ENCODE measurements around the gene SLC8A3. TPM values are rescaled to one million over a fixed set of nuclear protein-coding genes. Genes with fewer than 3 reads are reported as not detected.
A peak's percentile ranks its signal among the peaks of the same experiment; 100 is the strongest.

SLC8A3 gene
- total RNA-seq, 2 experiments from 2014 or later, result 0.08 to 0.13 TPM

DNA sequence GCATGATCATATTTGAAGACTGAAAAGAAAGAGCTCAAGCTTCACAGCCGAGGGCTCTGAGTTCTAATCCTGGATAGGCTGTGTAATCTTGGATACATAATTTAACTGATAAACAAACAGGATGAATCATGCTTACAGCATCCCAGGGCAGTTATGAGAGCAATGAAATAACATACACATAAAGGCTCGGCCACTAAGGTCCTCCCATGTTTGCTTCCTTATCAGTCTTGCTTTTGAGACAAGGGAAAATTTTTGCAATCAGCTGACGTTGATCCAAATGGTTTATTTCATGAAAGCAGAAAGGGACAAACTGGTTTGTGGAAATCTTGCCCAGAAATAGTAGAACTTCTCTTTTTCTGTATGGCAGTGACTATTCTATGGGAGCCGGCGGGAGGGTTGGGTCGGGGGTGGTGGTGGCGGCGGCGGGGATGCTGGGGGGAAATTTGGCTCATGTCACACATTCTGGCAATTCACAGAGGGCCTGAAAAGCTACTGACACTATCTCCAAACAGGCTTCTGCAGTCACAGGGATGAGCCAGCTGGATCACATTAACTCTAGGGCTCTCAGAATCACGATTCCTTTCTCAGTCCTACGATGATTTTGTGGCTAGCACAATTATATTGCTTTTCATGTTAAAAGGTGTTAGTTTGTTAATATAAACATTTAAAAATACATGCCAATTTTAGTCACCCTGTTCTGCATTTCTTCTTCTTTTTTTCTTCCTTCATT is 124.5 kb downstream of the SLC8A3 start:
- Mint-ChIP-seq H3K27me3 (peaks cover 9% of the 10 kb centered on the region), H3K4me3 (no peak overlapping the region), H3K4me1 (no peaks in the 10 kb centered on the region), H3K27ac (no peak overlapping the region), H3K36me3 (ENCODE audit: low read depth) (no peaks in the 10 kb centered on the region), H3K9me3 (no peaks in the 10 kb centered on the region)
- CTCF ChIA-PET, result no interaction called here
- POLR2A ChIA-PET, result no interaction called here
- no peak for DNase-seq

DNA sequence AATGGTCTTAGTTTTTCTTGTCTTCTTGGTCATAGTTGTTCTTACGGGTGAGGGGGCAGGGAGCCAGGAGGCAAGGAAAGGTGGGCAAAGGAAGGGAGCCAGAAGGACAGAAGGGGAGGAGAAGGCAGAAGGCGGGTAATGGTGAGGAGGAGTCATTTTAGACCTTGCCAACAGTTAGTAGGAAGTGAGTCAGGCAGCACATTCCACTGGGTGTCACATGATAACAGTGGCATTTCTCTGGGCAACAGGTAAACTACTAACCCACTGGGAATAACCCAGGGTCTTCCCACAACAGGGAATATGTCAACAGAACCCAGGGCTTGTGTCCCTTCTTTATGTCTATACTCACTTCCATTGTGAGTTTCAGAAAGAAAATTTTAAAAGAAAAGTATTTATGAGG is 127.6 kb downstream of the SLC8A3 start:
- POLR2A ChIA-PET, result no interaction called here
- H3K9me3 Mint-ChIP-seq, result no peaks in the 10 kb centered on the region
- no peak overlapping the region for H3K4me3 Mint-ChIP-seq
- H3K27me3 Mint-ChIP-seq, result peaks cover 15% of the 10 kb centered on the region
- no peaks in the 10 kb centered on the region for H3K36me3 Mint-ChIP-seq (ENCODE audit: low read depth)
- no peak overlapping the region for H3K27ac Mint-ChIP-seq
- H3K4me1 Mint-ChIP-seq, result no peaks in the 10 kb centered on the region
- no peak for DNase-seq
- CTCF ChIA-PET, result interaction anchor here (1.5 kb wide), 1 partner anchor 13 kb away, joined by 4 read pairs; no protein-coding TSS in a partner anchor

DNA sequence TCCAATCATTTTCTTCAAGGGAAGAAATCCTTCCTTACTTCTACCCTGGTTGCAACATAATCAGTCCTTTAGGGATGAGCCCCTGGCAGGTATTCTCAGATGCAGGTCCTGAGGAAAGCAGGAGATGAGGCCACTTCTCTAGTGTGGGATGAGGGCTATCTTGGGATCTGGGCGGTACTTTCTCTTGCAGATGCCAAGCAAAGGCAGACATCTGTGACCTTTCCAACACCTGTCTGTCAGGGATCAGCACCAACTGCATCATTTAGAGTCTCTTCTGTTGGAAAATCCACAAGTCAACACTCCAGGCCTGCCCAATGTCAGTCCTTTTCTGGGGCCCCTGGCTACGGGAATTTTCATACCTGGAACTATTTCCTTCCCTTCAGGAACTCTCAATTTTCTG is 129.2 kb downstream of the SLC8A3 start:
- no peak for DNase-seq
- Mint-ChIP-seq H3K27me3 (peaks cover 17% of the 10 kb centered on the region), H3K27ac (no peak overlapping the region), H3K4me3 (no peak overlapping the region), H3K4me1 (no peaks in the 10 kb centered on the region), H3K36me3 (ENCODE audit: low read depth) (no peaks in the 10 kb centered on the region), H3K9me3 (no peaks in the 10 kb centered on the region)
- ChIA-PET POLR2A (no interaction called here), CTCF (no interaction called here)

DNA sequence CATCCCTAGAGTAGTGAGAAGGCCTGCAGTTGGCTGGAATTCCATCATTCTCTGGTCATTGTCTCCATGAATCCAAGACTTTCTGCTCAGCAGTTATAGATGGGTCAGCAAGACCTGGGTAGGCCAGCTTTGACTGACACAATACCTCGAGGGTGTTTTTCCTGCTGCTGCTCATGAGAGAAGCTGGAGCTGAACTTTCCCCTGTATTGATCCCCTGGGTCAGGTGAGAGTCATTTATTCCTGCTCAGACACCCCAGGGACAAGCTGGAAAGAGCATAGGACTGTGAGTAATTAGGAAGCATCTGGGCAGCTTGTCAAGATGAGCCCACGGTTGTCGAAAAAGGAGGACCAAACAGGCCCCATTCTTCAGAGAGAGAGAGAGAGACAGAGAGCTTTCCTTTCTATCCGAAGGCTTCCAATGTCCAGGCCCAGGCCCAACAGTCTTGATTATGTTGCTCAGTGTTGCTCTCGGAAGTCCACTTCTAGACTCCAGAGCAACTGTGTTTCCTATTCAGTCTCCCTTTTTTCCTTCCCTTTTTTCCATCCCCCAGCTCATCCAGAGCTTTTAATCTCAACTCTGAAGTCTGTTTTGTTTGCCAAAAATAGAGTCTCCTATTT is 131.1 kb downstream of the SLC8A3 start:
- no peak overlapping the region for H3K27ac Mint-ChIP-seq
- H3K36me3 Mint-ChIP-seq (ENCODE audit: low read depth), result no peaks in the 10 kb centered on the region
- H3K4me1 Mint-ChIP-seq, result peaks cover 2% of the 10 kb centered on the region
- ChIA-PET CTCF (interaction anchor here (0.6 kb wide), 1 partner anchor 326 kb away, joined by 4 read pairs; no protein-coding TSS in a partner anchor), POLR2A (no interaction called here)
- H3K4me3 Mint-ChIP-seq, result no peak overlapping the region
- H3K9me3 Mint-ChIP-seq, result no peaks in the 10 kb centered on the region
- H3K27me3 Mint-ChIP-seq, result peaks cover 13% of the 10 kb centered on the region
- no peak for DNase-seq

DNA sequence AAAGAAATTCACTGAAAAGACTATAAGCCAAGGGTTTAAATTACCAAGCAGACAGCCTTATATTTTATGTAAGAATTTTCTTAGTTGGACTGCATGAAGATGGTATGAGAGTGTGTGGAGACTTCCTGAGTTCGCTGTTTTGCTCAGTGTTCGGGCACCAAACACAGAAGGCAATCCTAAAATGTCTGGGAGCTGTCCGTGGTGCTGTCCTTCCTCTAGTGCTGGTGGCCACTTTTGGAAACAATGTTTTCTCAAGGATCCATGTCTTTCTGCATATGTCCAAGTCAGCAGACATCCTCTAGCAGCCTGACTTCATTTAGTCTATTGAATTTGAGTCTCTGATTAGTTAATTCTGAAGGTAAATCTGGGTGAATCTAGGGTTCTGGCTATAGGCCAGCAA is 135.8 kb downstream of the SLC8A3 start:
- no peak overlapping the region for H3K27ac Mint-ChIP-seq
- CTCF ChIA-PET, result interaction anchor here (1.4 kb wide), 1 partner anchor 21 kb away, joined by 4 read pairs; no protein-coding TSS in a partner anchor
- DNase-seq, result peak; percentile 33

DNA sequence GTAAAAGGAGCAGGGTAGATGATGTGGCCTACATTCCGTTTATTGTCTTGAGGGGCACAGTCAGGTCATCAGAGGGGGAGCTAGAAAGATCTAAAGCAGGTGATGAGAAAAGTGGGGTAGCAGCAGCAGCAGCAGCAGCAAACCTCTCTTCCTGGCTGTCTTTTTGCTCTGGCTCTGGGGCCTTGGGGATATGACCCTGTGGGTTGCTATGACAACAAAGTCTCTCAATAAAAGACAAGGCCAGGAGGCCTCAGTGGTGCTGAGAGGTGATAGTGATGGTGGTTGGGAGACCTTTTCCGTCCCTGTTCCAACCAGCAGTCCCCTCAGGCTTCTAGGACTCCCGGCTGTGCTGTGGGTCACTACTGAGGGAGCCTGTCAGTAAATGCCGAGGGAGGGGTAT is 138.6 kb downstream of the SLC8A3 start:
- DNase-seq, result no peak
- peaks cover 3% of the 10 kb centered on the region for H3K27me3 Mint-ChIP-seq
- H3K4me1 Mint-ChIP-seq, result peaks cover 8% of the 10 kb centered on the region
- ChIA-PET CTCF (no interaction called here), POLR2A (no interaction called here)
- H3K36me3 Mint-ChIP-seq (ENCODE audit: low read depth), result no peaks in the 10 kb centered on the region
- no peaks in the 10 kb centered on the region for H3K9me3 Mint-ChIP-seq
- H3K27ac Mint-ChIP-seq, result no peak overlapping the region
- no peak overlapping the region for H3K4me3 Mint-ChIP-seq

More for the DNA sequence above, 135.8 kb downstream of the SLC8A3 start:
- Mint-ChIP-seq H3K9me3 (no peaks in the 10 kb centered on the region), H3K27me3 (peaks cover 8% of the 10 kb centered on the region), H3K36me3 (ENCODE audit: low read depth) (no peaks in the 10 kb centered on the region), H3K4me1 (peaks cover 7% of the 10 kb centered on the region), H3K4me3 (no peak overlapping the region)
- POLR2A ChIA-PET, result no interaction called here

DNA sequence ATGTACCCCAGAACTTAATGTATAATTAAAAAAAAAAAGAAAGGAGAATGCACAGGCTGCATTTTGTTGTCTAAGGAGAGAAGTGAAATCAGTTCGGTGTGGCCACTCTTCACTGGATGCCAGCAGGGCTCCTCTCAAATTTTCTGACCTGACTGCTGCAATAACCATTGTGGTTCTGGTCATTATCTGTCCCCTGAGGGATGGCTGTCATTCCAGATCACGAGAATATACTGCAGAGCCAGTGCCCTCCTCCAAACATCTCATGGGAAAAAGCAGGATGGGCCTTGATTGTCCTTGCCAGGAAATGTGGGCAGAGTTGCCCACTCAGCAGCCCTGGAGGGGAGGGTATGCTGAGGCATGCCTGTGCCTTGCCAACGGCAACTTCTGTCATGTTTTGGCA is 139.1 kb downstream of the SLC8A3 start:
- Mint-ChIP-seq H3K9me3 (no peaks in the 10 kb centered on the region), H3K27ac (no peak overlapping the region), H3K36me3 (ENCODE audit: low read depth) (no peaks in the 10 kb centered on the region), H3K4me1 (peaks cover 8% of the 10 kb centered on the region), H3K27me3 (peaks cover 6% of the 10 kb centered on the region), H3K4me3 (no peak overlapping the region)
- no peak for DNase-seq
- CTCF ChIA-PET, result no interaction called here
- POLR2A ChIA-PET, result no interaction called here

DNA sequence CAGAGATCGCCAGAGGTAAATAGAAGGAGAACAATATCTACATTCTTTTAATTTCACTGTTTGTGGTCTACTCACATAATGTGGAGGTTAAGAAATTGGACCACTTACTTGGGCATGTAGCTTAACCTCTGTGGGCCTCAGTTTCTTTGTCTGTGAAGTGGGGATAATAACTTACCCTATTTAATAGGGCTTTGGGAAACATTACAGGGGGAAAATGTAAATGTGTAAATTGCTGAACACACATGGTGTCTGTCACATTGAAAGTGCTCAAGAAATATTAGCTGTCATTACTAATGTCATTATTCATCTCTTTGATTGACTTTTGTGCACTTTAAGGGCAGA is 140.5 kb downstream of the SLC8A3 start:
- Mint-ChIP-seq H3K27me3 (peaks cover 11% of the 10 kb centered on the region), H3K36me3 (ENCODE audit: low read depth) (no peaks in the 10 kb centered on the region), H3K4me1 (peaks cover 8% of the 10 kb centered on the region), H3K9me3 (no peaks in the 10 kb centered on the region), H3K4me3 (no peak overlapping the region), H3K27ac (no peak overlapping the region)
- DNase-seq, result no peak
- CTCF ChIA-PET, result no interaction called here
- POLR2A ChIA-PET, result no interaction called here

DNA sequence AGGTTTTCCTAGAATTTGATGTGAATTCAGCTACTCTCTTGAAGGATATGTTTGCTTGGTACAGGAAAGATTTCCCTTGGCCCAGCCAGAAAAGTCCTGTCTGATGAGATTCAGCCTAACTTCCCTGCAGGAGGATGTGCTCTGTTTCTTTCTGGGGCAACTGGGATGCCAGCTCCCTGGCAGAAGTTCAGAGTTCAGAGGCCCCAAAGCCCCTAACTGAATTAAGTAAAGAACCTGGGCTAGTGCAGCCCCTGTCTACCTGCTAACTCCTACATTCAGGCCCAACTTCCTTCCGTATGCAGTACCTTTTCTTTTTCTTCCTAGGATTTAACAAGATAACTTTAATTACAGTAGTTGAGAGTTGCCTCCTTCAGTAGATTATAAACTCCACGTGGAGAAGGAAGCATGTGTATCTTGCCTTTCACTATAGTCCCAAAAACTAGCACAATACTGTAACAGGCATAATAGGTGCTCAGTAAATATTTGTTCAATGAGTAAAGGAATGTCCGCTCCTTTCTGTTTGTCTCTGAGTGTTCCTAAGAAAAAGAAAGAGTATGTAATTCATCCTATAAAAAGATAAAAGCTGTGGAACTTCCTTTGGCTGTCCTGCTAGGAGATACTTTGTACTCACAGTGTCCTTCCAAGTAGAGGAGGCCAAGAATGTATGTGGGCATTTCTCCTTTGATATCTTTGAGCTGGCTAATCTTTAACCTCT is 141.0 kb downstream of the SLC8A3 start:
- no peak for DNase-seq
- H3K4me3 Mint-ChIP-seq, result no peak overlapping the region
- ChIA-PET POLR2A (no interaction called here), CTCF (interaction anchor here (1.2 kb wide), 1 partner anchor 20 kb away, joined by 3 read pairs; no protein-coding TSS in a partner anchor)
- H3K9me3 Mint-ChIP-seq, result no peaks in the 10 kb centered on the region
- no peaks in the 10 kb centered on the region for H3K36me3 Mint-ChIP-seq (ENCODE audit: low read depth)
- peaks cover 8% of the 10 kb centered on the region for H3K4me1 Mint-ChIP-seq
- H3K27ac Mint-ChIP-seq, result no peak overlapping the region
- H3K27me3 Mint-ChIP-seq, result peaks cover 14% of the 10 kb centered on the region

DNA sequence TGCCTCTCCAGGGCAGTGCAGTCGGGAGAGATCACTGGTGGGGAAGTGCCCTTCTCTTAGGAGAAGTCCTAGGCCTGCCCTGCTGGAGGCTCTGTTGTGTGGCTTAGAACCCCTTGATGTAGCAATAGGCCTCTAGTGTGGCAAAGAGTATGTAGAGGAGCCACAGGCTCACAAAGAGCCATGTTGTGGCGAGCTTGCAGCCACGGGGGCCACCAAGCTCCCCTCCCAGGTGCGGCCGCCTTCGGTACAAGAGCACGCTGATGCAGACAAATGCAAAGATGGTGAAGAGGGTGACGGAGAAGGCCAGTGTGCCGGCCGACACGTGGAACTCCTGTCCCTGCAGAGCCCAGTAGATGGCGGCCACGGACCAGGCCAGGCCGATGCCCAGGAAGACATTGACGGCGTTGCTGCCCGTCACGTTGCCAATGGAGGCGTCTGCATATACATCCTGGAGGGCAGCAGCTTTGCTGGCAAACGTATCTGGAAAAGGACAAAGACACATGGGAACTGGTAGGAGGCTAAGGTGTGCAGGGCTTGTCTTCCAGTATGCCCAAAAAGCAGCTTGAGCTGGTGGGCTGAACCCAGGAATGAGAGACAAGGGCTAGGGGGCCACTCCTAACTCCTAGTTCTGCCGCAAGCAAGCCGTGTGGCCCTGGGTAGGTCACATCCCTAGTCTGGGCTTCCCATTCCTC is 142.8 kb downstream of the SLC8A3 start:
- no peaks in the 10 kb centered on the region for H3K36me3 Mint-ChIP-seq (ENCODE audit: low read depth)
- DNase-seq, result no peak
- H3K27ac Mint-ChIP-seq, result no peak overlapping the region
- peaks cover 1% of the 10 kb centered on the region for H3K4me1 Mint-ChIP-seq
- H3K4me3 Mint-ChIP-seq, result no peak overlapping the region
- no peaks in the 10 kb centered on the region for H3K9me3 Mint-ChIP-seq
- peaks cover 22% of the 10 kb centered on the region for H3K27me3 Mint-ChIP-seq
- ChIA-PET CTCF (no interaction called here), POLR2A (no interaction called here)

DNA sequence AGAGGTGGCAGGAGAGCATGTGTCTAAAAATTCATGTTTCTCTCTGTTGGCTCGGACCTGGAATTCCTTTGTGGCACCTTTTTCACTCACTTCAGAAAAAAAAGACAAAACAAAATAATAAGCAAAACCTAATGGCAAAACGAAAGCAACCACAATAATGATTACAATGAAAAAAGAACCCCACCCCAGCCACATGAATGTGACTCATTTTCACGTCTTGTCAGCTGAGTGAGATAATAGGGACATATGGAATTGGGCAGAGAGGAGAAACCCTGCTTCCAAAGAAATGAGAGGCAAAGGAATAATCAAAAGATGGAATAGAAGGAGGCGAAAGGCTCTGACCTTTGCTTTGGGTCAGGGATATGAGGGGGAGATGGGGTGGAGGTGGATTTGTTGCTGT is 143.4 kb downstream of the SLC8A3 start:
- H3K27me3 Mint-ChIP-seq, result peaks cover 25% of the 10 kb centered on the region
- CTCF ChIA-PET, result no interaction called here
- POLR2A ChIA-PET, result no interaction called here
- no peak for DNase-seq
- H3K36me3 Mint-ChIP-seq (ENCODE audit: low read depth), result no peaks in the 10 kb centered on the region
- H3K27ac Mint-ChIP-seq, result no peak overlapping the region
- no peak overlapping the region for H3K4me3 Mint-ChIP-seq
- no peaks in the 10 kb centered on the region for H3K9me3 Mint-ChIP-seq
- peaks cover 1% of the 10 kb centered on the region for H3K4me1 Mint-ChIP-seq

DNA sequence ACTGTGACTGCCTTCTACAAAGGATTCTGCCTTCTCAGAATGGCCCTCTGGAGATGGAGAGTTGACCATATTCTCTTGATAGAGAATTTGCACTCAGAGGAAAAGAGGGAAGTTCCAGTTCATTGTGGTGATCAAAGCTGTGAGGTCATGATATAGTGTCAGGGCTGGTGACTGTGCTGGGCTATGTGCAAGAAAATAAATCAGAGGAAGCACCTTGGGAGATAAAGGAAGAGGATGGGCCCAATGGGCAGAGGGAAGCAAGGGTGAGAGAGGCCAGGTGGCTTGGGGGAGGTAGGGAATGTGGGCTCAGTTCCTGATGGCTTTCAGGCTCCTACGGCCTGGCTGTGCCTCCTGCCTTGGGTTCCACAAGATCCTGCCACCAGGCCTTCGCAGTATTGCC is 145.8 kb downstream of the SLC8A3 start:
- H3K4me3 Mint-ChIP-seq, result no peak overlapping the region
- peaks cover 1% of the 10 kb centered on the region for H3K4me1 Mint-ChIP-seq
- DNase-seq, result no peak
- POLR2A ChIA-PET, result no interaction called here
- peaks cover 35% of the 10 kb centered on the region for H3K27me3 Mint-ChIP-seq
- H3K36me3 Mint-ChIP-seq (ENCODE audit: low read depth), result no peaks in the 10 kb centered on the region
- no peak overlapping the region for H3K27ac Mint-ChIP-seq
- H3K9me3 Mint-ChIP-seq, result no peaks in the 10 kb centered on the region
- CTCF ChIA-PET, result no interaction called here

DNA sequence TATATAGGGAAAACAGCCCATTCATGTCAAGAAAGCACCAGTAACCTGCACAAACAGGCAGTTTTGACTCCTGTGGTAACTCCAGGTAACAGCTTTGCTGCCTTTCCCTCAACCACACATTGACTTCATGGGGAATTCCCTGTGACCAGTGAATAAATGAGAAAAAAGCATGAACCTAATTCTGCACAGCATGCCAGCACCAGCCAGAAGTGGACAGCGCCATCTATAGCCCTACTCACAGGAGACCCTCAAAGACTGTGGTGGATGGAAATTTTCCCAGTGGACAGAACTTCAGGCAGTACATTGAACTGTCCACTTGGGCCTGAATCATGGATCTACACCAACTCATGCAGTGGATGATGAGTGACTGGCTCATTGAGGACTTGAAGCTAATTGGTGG is 152.1 kb downstream of the SLC8A3 start:
- POLR2A ChIA-PET, result no interaction called here
- Mint-ChIP-seq H3K36me3 (ENCODE audit: low read depth) (no peaks in the 10 kb centered on the region), H3K27ac (no peak overlapping the region), H3K9me3 (no peaks in the 10 kb centered on the region), H3K4me3 (no peak overlapping the region), H3K27me3 (peaks cover 19% of the 10 kb centered on the region), H3K4me1 (no peaks in the 10 kb centered on the region)
- DNase-seq, result no peak
- CTCF ChIA-PET, result no interaction called here

Measured in activated CD4-positive, alpha-beta memory T cell treated with anti-CD3 and anti-CD28 coated beads, Interleukin-2, amount 10 ng/mL, durations not matched to agents 7 days and 5 days (primary cell).